Activated effector memory CD4-positive, alpha-beta T cell treated with Interleukin-2 at 50 U/mL for 16 hours (primary cell): Measurements from ENCODE around the gene PICK1.
"Not testable (repeated sequence)": the region's sequence is repeated elsewhere in the genome, so short reads cannot be mapped to it uniquely, and the experiment has no call there.

Experiments used
- DNase-seq: peaks from one replicate; pipeline ENCODE4 v3.0.0-alpha.2; 2020

PICK1 gene

GRCh38 chr22:38118747-38119146, 61.5 kb downstream of the PICK1 start:
- not testable (repeated sequence) for DNase-seq

DNA sequence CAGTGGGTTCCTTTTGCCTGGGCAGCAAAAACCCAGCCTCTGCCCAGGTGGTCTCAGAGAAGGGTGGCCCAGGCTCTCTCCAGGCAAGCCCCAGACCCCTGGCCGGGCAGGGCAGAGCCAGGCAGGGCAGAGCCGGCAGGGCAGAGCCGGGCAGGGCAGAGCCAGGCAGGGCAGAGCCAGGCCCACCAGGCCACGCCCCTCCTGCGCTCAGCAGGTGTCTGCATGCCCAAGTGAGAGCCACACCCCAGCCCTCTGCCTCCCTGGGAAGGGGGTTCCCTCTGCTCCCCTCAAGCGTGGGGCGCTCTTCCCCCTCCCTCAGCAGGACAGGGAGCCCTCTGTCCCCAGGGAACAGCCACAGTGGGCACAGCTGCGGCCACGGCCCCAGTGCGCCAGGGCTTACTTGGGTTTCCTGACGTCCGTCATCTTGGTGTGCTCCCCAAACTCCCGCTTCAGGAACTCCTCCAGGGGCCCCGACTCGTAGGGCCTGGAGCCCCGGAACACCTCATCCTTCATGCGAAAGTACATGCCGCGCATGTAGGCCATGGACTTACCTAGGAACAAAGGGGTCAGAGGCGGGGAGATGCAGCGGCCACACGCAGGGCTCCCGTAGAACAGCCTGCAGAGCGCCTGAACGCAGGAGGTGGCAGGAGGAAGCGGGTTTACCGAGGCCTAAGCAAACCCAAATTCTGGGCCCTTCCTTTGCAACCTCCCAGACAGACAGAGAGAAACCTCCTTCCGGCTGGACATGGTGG, 63.3 kb downstream of the PICK1 start:
- no peak for DNase-seq

- DNase-seq, result no peak
Measured at GRCh38 chr22:38122616-38123015, 65.4 kb downstream of the PICK1 start.

DNA sequence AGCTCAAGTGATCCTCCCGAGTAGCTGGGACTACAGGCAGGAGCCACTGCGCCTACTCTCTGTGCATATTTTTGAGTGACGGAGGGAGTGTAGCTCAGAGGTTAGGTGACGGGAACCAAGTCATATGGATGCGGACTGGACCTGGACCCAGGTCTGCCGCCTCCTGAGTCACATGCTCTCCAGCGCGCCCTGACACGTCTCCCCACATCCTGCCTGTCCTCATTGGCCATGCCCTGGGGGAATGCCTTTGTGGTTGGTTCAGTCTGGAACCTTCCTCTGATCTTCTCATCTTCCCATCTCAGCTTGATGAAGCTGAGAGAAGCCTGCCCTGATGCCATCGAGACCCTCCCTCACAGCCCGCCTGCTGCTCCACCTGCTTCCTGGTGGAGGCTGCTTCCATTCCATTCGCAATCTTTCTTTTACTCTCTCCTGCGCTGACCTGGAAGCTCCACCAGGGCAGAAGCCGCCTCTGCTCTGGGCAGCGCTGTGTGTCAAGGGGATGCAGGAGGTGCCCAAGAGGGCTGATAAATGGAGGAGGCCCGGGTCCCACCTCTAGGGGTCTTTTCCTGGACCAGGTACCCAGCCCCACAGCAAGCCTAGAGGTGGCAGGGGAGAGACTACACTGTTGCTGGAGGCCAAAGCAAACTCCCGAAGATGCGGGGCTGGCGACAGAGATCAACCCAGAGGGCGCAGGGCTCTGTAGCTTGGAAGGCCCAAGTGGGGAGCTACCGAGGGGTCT, 67.2 kb downstream of the PICK1 start:
- DNase-seq, result no peak

DNA sequence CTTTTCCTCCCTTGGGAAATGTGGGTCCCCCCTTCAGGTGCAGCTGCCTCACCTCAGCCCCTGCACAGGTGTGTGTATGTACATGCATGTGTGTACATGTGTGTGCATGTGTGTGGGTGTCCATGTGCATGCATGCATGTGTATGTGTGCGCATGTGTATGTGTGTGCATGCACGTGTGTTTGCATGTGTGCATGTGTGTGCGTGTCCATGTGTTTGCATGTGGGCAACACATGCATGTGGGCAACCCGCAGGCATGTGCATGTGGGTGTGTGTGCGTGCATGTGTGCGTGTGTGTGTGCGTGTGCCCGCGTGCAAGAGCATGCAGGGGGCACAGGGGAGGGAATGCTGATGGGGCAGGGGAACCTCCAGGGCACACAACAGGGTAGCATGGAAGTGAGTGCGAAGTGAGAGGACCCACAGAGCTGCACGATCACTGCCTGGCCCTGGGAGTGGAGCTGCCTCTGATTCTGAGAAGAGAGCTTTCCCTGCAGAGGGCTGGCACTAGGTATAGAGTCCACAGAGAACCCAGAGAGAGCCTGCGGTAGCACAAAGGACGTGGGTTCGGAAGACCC, 67.9 kb downstream of the PICK1 start:
- no peak for DNase-seq
